NCI-H146 (cell line): ENCODE results near the gene IQCM.

ENCODE experiments used
- DNase-seq: peaks from one replicate; lab custom pipeline; 2025; lab: John Stamatoyannopoulos, UW

The IQCM gene

GRCh38 chr4:149815743-149816142, at the start of gene IQCM:
TSS of gene IQCM (minus strand) at chr4:149815843. CDS start at chr4:149742691, 73,152 bp downstream.
- DNase-seq, result no peak

GRCh38 chr4:149857446-149857845, 41.8 kb upstream of the IQCM start:
- DNase-seq, result no peak

GRCh38 chr4:149845743-149846142, 30.1 kb upstream of the IQCM start:
- DNase-seq, result no peak

- DNase-seq, result no peak
Measured at GRCh38 chr4:149841686-149842085, 26.0 kb upstream of the IQCM start.

GRCh38 chr4:149838036-149838435, 22.4 kb upstream of the IQCM start:
- DNase-seq, result no peak

- no peak for DNase-seq
Measured at GRCh38 chr4:149836546-149836945, 20.9 kb upstream of the IQCM start.

GRCh38 chr4:149835280-149835679, 19.6 kb upstream of the IQCM start:
- no peak for DNase-seq

- DNase-seq, result no peak
Measured at GRCh38 chr4:149831656-149832208, 16.1 kb upstream of the IQCM start.

GRCh38 chr4:149830823-149831222, 15.2 kb upstream of the IQCM start:
- no peak for DNase-seq

- DNase-seq, result no peak
Measured at GRCh38 chr4:149825336-149825735, 9.7 kb upstream of the IQCM start.

- DNase-seq, result no peak
Measured at GRCh38 chr4:149823769-149824221, 8.2 kb upstream of the IQCM start.

GRCh38 chr4:149801416-149801815, 14.2 kb downstream of the IQCM start:
- DNase-seq, result no peak

GRCh38 chr4:149799546-149799945, 16.1 kb downstream of the IQCM start:
- DNase-seq, result no peak

GRCh38 chr4:149796381-149796780, 19.3 kb downstream of the IQCM start:
- no peak for DNase-seq

GRCh38 chr4:149795256-149795655, 20.4 kb downstream of the IQCM start:
- DNase-seq, result no peak

GRCh38 chr4:149794352-149794751, 21.3 kb downstream of the IQCM start:
- DNase-seq, result no peak

GRCh38 chr4:149793459-149793858, 22.2 kb downstream of the IQCM start:
- no peak for DNase-seq

GRCh38 chr4:149791851-149792250, 23.8 kb downstream of the IQCM start:
- DNase-seq, result no peak

GRCh38 chr4:149790172-149790907, 25.3 kb downstream of the IQCM start:
- DNase-seq, result no peak

GRCh38 chr4:149788300-149788699, 27.3 kb downstream of the IQCM start:
- no peak for DNase-seq

- DNase-seq, result no peak
Measured at GRCh38 chr4:149785696-149786431, 29.8 kb downstream of the IQCM start.

- no peak for DNase-seq
Measured at GRCh38 chr4:149784018-149784417, 31.6 kb downstream of the IQCM start.

- DNase-seq, result no peak
Measured at GRCh38 chr4:149781150-149781549, 34.5 kb downstream of the IQCM start.
